Measurements from ENCODE around the gene CCDC93.

DNA sequence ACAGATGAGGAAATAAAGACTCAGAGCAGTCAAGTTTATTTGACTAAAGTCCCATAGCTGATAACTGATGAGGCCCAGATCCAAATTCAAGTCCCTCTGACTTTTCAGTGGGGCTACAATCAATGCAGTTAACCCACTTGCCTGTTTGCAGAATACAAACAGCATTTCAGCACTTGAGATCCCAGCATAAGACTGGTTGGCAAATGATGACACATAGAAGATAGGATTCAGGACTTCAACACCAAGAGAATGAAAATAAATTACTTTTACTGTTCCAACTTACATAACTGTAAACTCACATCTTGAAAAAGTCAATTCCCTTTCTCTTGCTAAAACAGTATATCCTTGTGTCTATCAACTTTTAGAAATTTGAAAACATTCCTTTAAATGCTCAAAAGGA lies 61.2 kb downstream of the CCDC93 start:
- TF ChIP-seq, protein P1, sequence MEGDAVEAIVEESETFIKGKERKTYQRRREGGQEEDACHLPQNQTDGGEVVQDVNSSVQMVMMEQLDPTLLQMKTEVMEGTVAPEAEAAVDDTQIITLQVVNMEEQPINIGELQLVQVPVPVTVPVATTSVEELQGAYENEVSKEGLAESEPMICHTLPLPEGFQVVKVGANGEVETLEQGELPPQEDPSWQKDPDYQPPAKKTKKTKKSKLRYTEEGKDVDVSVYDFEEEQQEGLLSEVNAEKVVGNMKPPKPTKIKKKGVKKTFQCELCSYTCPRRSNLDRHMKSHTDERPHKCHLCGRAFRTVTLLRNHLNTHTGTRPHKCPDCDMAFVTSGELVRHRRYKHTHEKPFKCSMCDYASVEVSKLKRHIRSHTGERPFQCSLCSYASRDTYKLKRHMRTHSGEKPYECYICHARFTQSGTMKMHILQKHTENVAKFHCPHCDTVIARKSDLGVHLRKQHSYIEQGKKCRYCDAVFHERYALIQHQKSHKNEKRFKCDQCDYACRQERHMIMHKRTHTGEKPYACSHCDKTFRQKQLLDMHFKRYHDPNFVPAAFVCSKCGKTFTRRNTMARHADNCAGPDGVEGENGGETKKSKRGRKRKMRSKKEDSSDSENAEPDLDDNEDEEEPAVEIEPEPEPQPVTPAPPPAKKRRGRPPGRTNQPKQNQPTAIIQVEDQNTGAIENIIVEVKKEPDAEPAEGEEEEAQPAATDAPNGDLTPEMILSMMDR (optimal IDR thresholded peaks at IDR 0.05 in 1 of 3, IDR thresholded peaks at IDR 0.05 in 1 of 3, conservative IDR thresholded peaks at IDR 0.05 in 1 of 3; ENCODE audit: extremely low read depth in 1 of 3, insufficient read depth in 2 of 3, low read length in 3 of 3): no peak
- TF ChIP-seq EZH2 (IDR thresholded peaks at IDR 0.05; ENCODE audit: low read length): no peak
